Fibroblast of lung (primary cell): Measurements from ENCODE around the gene PRG3. TPM values are rescaled to one million over a fixed set of nuclear protein-coding genes. Genes with fewer than 3 reads are reported as not detected.

ENCODE experiments used
- DNase-seq, 2 donors: peaks; one replicate each; pipeline versions ENCODE4 v3.0.0 to v3.0.0-alpha.2; 2010; ENCODE audit warnings: low read depth in 2 of 2
- H2AFZ ChIP-seq: 2 replicates; pipeline ENCODE4 v1.5.1; 2012; ENCODE audit warnings: low read length, control low read depth, inconsistent platforms
- H3K27ac ChIP-seq: 2 replicates; pipeline ENCODE4 v1.5.1; 2011; ENCODE audit warnings: low read length, control low read depth; ENCODE audit not compliant: insufficient read depth
- H3K27me3 ChIP-seq: 2 replicates; pipeline ENCODE4 v1.5.1; 2011; ENCODE audit warnings: mild to moderate bottlenecking, low read length; ENCODE audit not compliant: control insufficient read depth, insufficient read depth
- H3K36me3 ChIP-seq: 2 replicates; pipeline ENCODE4 v1.5.1; 2011; ENCODE audit warnings: low read length; ENCODE audit not compliant: control insufficient read depth, insufficient read depth
- H3K4me1 ChIP-seq: 2 replicates; pipeline ENCODE4 v1.5.1; 2011; ENCODE audit warnings: low read length; ENCODE audit not compliant: control insufficient read depth, insufficient read depth; ENCODE audit errors: extremely low read depth
- H3K4me2 ChIP-seq: 2 replicates; pipeline ENCODE4 v1.5.1; 2011; ENCODE audit warnings: low read length, control low read depth; ENCODE audit not compliant: insufficient read depth; ENCODE audit errors: extremely low read depth
- H3K4me3 ChIP-seq, 4 experiments: fragments of 200-600 bp in 1 of 4; sonication (generic) in 1 of 4; replicated peaks in 1 of 4; 2 replicates each; pipeline ENCODE4 v1.5.1; 2011 to 2016; ENCODE audit warnings: low read length in 4 of 4, low read depth in 3 of 4, mild to moderate bottlenecking in 3 of 4, control low read depth in 2 of 4, inconsistent platforms in 1 of 4, mixed read lengths in 1 of 4; ENCODE audit not compliant: insufficient read depth in 1 of 4; ENCODE audit errors: control extremely low read depth in 1 of 4
- H3K79me2 ChIP-seq: 2 replicates; pipeline ENCODE4 v1.5.1; 2012; ENCODE audit warnings: mild to moderate bottlenecking, low read length, inconsistent platforms; ENCODE audit not compliant: control insufficient read depth, insufficient read depth
- H3K9ac ChIP-seq: 2 replicates; pipeline ENCODE4 v1.5.1; 2011; ENCODE audit warnings: mild to moderate bottlenecking, low read length, control low read depth; ENCODE audit not compliant: insufficient read depth
- H3K9me3 ChIP-seq: 2 replicates; pipeline ENCODE4 v1.5.1; 2012; ENCODE audit warnings: low read depth, low read length; ENCODE audit not compliant: control insufficient read depth, insufficient read depth
- H4K20me1 ChIP-seq: 2 replicates; pipeline ENCODE4 v1.5.1; 2011; ENCODE audit warnings: low read length; ENCODE audit not compliant: control insufficient read depth, insufficient read depth; ENCODE audit errors: extremely low read depth
- CTCF ChIP-seq, 2 donors: IDR thresholded peaks in 1 of 2; conservative IDR thresholded peaks in 1 of 2; 1 replicate in 1 of 2; 2 replicates in 1 of 2; pipeline ENCODE4 v1.5.1; 2011 to 2012; ENCODE audit warnings: low read length in 2 of 2, control low read depth in 1 of 2, inconsistent platforms in 1 of 2, low read depth in 1 of 2, mild to moderate bottlenecking in 1 of 2
- EZH2 ChIP-seq: IDR thresholded peaks from 2 replicates; pipeline ENCODE4 v1.5.1; 2012; ENCODE audit warnings: low read length, control low read depth, mild to moderate bottlenecking; ENCODE audit errors: missing control alignments
- polyA plus RNA-seq, 2 donors: library from polyadenylated mRNA; depleted of rRNA in 1 of 2; stranded (reverse) in 1 of 2; unstranded in 1 of 2; fragments of >200 nt; gene quantifications; 2 replicates each; pipeline ENCODE4 v1.2.1, GENCODE V29; 2011 to 2012; ENCODE audit warnings: missing spikeins in 1 of 2
- total RNA-seq: library from RNA; depleted of rRNA; stranded (reverse); fragments of >200 nt; gene quantifications from 2 replicates; pipeline ENCODE4 v1.2.1, GENCODE V29; 2014

Gene PRG3
- total and polyA plus RNA-seq, 2 donors (not counting 1 experiment from before 2014, with no cell fraction given): not detected

GRCh38 chr11:57358991-57359390 lies 22.0 kb downstream of the PRG3 start:
- Histone ChIP-seq H3K9ac (no peak overlapping the region), H3K79me2 (no peaks in the 10 kb centered on the region), H3K9me3 (no peaks in the 10 kb centered on the region), H4K20me1 (no peaks in the 10 kb centered on the region), H3K27ac (no peak overlapping the region), H3K36me3 (no peaks in the 10 kb centered on the region), H3K4me1 (no peaks in the 10 kb centered on the region), H3K4me2 (no peak overlapping the region), H3K4me3 (no peak overlapping the region), H2AFZ (no peak overlapping the region), H3K27me3 (peaks cover 7% of the 10 kb centered on the region)
- no peak for TF ChIP-seq CTCF (conservative IDR thresholded peaks at IDR 0.05 in 1 of 2, IDR thresholded peaks at IDR 0.05 in 1 of 2; ENCODE audit: low read depth in 1 of 2, low read length in 2 of 2)
- no peak for TF ChIP-seq EZH2
- no peak for DNase-seq

- Histone ChIP-seq H3K4me2 (no peak overlapping the region), H4K20me1 (no peaks in the 10 kb centered on the region), H3K36me3 (no peaks in the 10 kb centered on the region), H3K4me3 (no peak overlapping the region), H3K27me3 (peaks cover 7% of the 10 kb centered on the region), H3K4me1 (no peaks in the 10 kb centered on the region), H3K9ac (no peak overlapping the region), H3K79me2 (no peaks in the 10 kb centered on the region), H3K27ac (no peak overlapping the region), H3K9me3 (no peaks in the 10 kb centered on the region), H2AFZ (no peak overlapping the region)
- no peak for TF ChIP-seq CTCF (conservative IDR thresholded peaks at IDR 0.05 in 1 of 2, IDR thresholded peaks at IDR 0.05 in 1 of 2; ENCODE audit: low read depth in 1 of 2, low read length in 2 of 2)
- no peak for TF ChIP-seq EZH2
- peak in 1 of 2 donors; percentile 51 for DNase-seq
Observed at GRCh38 chr11:57358543-57358961, 22.4 kb downstream of the PRG3 start.

- Histone ChIP-seq H2AFZ (no peak overlapping the region), H3K79me2 (no peaks in the 10 kb centered on the region), H4K20me1 (no peaks in the 10 kb centered on the region), H3K36me3 (no peaks in the 10 kb centered on the region), H3K4me2 (no peak overlapping the region), H3K4me3 (no peak overlapping the region), H3K9ac (no peak overlapping the region), H3K27ac (no peak overlapping the region), H3K27me3 (peaks cover 3% of the 10 kb centered on the region), H3K4me1 (no peaks in the 10 kb centered on the region), H3K9me3 (no peaks in the 10 kb centered on the region)
- peak in 1 of 2 donors; percentile 23 for DNase-seq
- TF ChIP-seq CTCF (conservative IDR thresholded peaks at IDR 0.05 in 1 of 2, IDR thresholded peaks at IDR 0.05 in 1 of 2; ENCODE audit: low read depth in 1 of 2, low read length in 2 of 2): no peak
- no peak for TF ChIP-seq EZH2
Observed at GRCh38 chr11:57357856-57358255, 23.1 kb downstream of the PRG3 start.
